Calu3 (cell line): ENCODE data around the gene SEMA4C. TPM values are rescaled to one million over a fixed set of nuclear protein-coding genes. Genes with fewer than 3 reads are reported as not detected.

Source experiments
- BruUV-seq: library from RNA; stranded (reverse); fragments of 400-500 nt; replicated peaks from 2 replicates; lab custom pipeline; 2021; lab: Mats Ljungman, UMichigan
- CTCF ChIA-PET: fragments of 300-600 bp; sonication (Branson Sonifier 250); formaldehyde crosslinking; loops from one replicate; lab custom pipeline; 2022; ENCODE audit warnings: antibody characterized with exemption; lab: Charles Lee
- DNase-seq: peaks from one replicate; pipeline ENCODE4 v3.0.0; 2022
- H3K27ac Mint-ChIP-seq: one replicate; pipeline ENCODE4 v1.8.0; 2022; ENCODE audit warnings: mixed read lengths; ENCODE audit not compliant: unreplicated experiment
- H3K27me3 Mint-ChIP-seq: one replicate; pipeline ENCODE4 v1.8.0; 2022; ENCODE audit warnings: mixed read lengths; ENCODE audit not compliant: unreplicated experiment
- H3K36me3 Mint-ChIP-seq: one replicate; pipeline ENCODE4 v1.8.0; 2022; ENCODE audit warnings: mild to moderate bottlenecking, moderate library complexity, mixed read lengths; ENCODE audit not compliant: insufficient read depth, unreplicated experiment
- H3K4me1 Mint-ChIP-seq: one replicate; pipeline ENCODE4 v1.8.0; 2022; ENCODE audit warnings: mild to moderate bottlenecking, low read depth, mixed read lengths; ENCODE audit not compliant: unreplicated experiment
- H3K4me3 Mint-ChIP-seq: one replicate; pipeline ENCODE4 v1.8.0; 2022; ENCODE audit warnings: mild to moderate bottlenecking, low read depth, moderate library complexity, mixed read lengths; ENCODE audit not compliant: unreplicated experiment
- H3K9me3 Mint-ChIP-seq: one replicate; pipeline ENCODE4 v1.8.0; 2022; ENCODE audit warnings: low read depth, mixed read lengths; ENCODE audit not compliant: unreplicated experiment
- intact Hi-C: fragments of 100-400 bp; cut with micrococcal nuclease; formaldehyde crosslinking; loops from one replicate; pipeline ENCODE4 v1.10.0; 2022; ENCODE audit not compliant: unreplicated experiment
- total RNA-seq: library from RNA; stranded (reverse); gene quantifications from 2 replicates; pipeline ENCODE4 v1.2.3, GENCODE V29; 2022
- TF ChIP-seq, protein P1 (sequence below): fragments of 200-600 bp; IDR thresholded peaks from one replicate; pipeline ENCODE4 v1.8.0; 2022; ENCODE audit warnings: antibody characterized with exemption; ENCODE audit not compliant: unreplicated experiment

The SEMA4C gene
- total RNA-seq, 1 experiment from 2014 or later, result 25.3 TPM

- peaks cover 29% of the 10 kb centered on the region for H3K36me3 Mint-ChIP-seq
- BruUV-seq, result no TSS peak
- H3K27ac Mint-ChIP-seq, result no peak overlapping the region
- TF ChIP-seq, protein P1, sequence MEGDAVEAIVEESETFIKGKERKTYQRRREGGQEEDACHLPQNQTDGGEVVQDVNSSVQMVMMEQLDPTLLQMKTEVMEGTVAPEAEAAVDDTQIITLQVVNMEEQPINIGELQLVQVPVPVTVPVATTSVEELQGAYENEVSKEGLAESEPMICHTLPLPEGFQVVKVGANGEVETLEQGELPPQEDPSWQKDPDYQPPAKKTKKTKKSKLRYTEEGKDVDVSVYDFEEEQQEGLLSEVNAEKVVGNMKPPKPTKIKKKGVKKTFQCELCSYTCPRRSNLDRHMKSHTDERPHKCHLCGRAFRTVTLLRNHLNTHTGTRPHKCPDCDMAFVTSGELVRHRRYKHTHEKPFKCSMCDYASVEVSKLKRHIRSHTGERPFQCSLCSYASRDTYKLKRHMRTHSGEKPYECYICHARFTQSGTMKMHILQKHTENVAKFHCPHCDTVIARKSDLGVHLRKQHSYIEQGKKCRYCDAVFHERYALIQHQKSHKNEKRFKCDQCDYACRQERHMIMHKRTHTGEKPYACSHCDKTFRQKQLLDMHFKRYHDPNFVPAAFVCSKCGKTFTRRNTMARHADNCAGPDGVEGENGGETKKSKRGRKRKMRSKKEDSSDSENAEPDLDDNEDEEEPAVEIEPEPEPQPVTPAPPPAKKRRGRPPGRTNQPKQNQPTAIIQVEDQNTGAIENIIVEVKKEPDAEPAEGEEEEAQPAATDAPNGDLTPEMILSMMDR, result no peak
- no peaks in the 10 kb centered on the region for H3K27me3 Mint-ChIP-seq
- CTCF ChIA-PET, result no interaction called here
- DNase-seq, result no peak
- no peak overlapping the region for H3K4me3 Mint-ChIP-seq
- H3K4me1 Mint-ChIP-seq, result peaks cover 20% of the 10 kb centered on the region
- intact Hi-C loops, result no loop called here
- H3K9me3 Mint-ChIP-seq, result no peaks in the 10 kb centered on the region
Measured at GRCh38 chr2:96830044-96830562, 39.8 kb downstream of the SEMA4C start.

- BruUV-seq, result no TSS peak
Measured at GRCh38 chr2:96828874-96829273, 41.0 kb downstream of the SEMA4C start.

GRCh38 chr2:96828436-96828835, 41.4 kb downstream of the SEMA4C start:
- peaks cover 19% of the 10 kb centered on the region for H3K4me1 Mint-ChIP-seq
- H3K36me3 Mint-ChIP-seq, result peaks cover 28% of the 10 kb centered on the region
- BruUV-seq, result no TSS peak
- no peaks in the 10 kb centered on the region for H3K9me3 Mint-ChIP-seq
- no peak overlapping the region for H3K4me3 Mint-ChIP-seq
- TF ChIP-seq, protein P1, result no peak
- DNase-seq, result no peak
- intact Hi-C loops, result no loop called here
- CTCF ChIA-PET, result no interaction called here
- no peaks in the 10 kb centered on the region for H3K27me3 Mint-ChIP-seq
- H3K27ac Mint-ChIP-seq, result no peak overlapping the region

More at GRCh38 chr2:96828874-96829273, 41.0 kb downstream of the SEMA4C start:
- no peak overlapping the region for H3K27ac Mint-ChIP-seq
- H3K4me3 Mint-ChIP-seq, result no peak overlapping the region
- TF ChIP-seq, protein P1, result no peak
- intact Hi-C loops, result no loop called here
- H3K27me3 Mint-ChIP-seq, result no peaks in the 10 kb centered on the region
- CTCF ChIA-PET, result no interaction called here
- no peaks in the 10 kb centered on the region for H3K9me3 Mint-ChIP-seq
- H3K4me1 Mint-ChIP-seq, result peaks cover 20% of the 10 kb centered on the region
- DNase-seq, result no peak
- H3K36me3 Mint-ChIP-seq, result peaks cover 29% of the 10 kb centered on the region

GRCh38 chr2:96826546-96827278, 43.2 kb downstream of the SEMA4C start:
- Mint-ChIP-seq H3K36me3 (peaks cover 13% of the 10 kb centered on the region), H3K27me3 (no peaks in the 10 kb centered on the region), H3K9me3 (no peaks in the 10 kb centered on the region), H3K27ac (no peak overlapping the region), H3K4me3 (no peak overlapping the region), H3K4me1 (peaks cover 3% of the 10 kb centered on the region)
- TF ChIP-seq, protein P1, result no peak
- intact Hi-C loops, result no loop called here
- BruUV-seq, result no TSS peak
- no peak for DNase-seq
- CTCF ChIA-PET, result no interaction called here
